AG04449 (cell line): Measurements from ENCODE around the gene NAV2.

ENCODE experiments used
- CTCF ChIA-PET: fragments of 350-600 bp; formaldehyde crosslinking; extraction: SDS; loops from one replicate; lab custom pipeline; 2021; ENCODE audit warnings: antibody characterized with exemption; lab: Yijun Ruan, JAX
- POLR2A ChIA-PET: fragments of 400-600, 350-600 bp; formaldehyde crosslinking; extraction: SDS; loops from one replicate; lab custom pipeline; 2020; ENCODE audit warnings: antibody characterized with exemption, inconsistent platforms; lab: Yijun Ruan, JAX
- DNase-seq: peaks from one replicate; pipeline ENCODE4 v3.0.0-alpha.2; 2010; ENCODE audit warnings: low read depth, low spot score
- H3K4me3 ChIP-seq: 2 replicates; pipeline ENCODE4 v1.5.1; 2011; ENCODE audit warnings: low read depth, mild to moderate bottlenecking, control low read depth, low read length
- CTCF ChIP-seq: IDR thresholded peaks from one replicate; pipeline ENCODE4 v1.5.1; 2011; ENCODE audit warnings: mild to moderate bottlenecking, moderate library complexity, low read length, control low read depth, inconsistent platforms; ENCODE audit not compliant: insufficient read depth; ENCODE audit errors: missing control alignments

Gene NAV2

DNA sequence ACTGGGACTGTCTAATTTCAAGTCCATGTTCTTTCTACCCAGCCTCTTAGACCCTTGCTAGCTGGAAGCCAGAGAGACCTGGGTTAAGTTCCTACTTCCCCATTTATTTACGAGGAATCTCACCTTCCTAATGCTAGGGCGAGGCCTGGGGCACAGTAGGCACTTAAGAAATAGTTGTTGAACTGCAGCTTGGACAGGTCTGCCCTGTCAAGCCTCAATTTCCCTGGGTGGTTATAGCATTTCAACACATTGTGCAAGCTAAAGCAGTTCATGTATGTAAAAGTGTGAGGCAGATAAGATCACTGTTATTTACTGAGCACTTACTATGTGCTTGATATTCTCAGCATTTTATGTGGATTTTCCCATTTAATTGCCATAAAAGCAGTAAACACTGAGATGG is 12.1 kb downstream of the NAV2 start:
- TF ChIP-seq CTCF = no peak
- no peak for DNase-seq
- H3K4me3 ChIP-seq = no peak overlapping the region
- ChIA-PET CTCF (interaction anchor here (0.9 to 16.8 kb wide), 5 partner anchors 11 to 165 kb away, joined by 3 to 150 read pairs (median 22); partner anchors contain the start of gene NAV2), POLR2A (interaction anchor here (1.5 kb wide), 1 partner anchor 10 kb away, joined by 6 read pairs; no protein-coding TSS in a partner anchor)

DNA sequence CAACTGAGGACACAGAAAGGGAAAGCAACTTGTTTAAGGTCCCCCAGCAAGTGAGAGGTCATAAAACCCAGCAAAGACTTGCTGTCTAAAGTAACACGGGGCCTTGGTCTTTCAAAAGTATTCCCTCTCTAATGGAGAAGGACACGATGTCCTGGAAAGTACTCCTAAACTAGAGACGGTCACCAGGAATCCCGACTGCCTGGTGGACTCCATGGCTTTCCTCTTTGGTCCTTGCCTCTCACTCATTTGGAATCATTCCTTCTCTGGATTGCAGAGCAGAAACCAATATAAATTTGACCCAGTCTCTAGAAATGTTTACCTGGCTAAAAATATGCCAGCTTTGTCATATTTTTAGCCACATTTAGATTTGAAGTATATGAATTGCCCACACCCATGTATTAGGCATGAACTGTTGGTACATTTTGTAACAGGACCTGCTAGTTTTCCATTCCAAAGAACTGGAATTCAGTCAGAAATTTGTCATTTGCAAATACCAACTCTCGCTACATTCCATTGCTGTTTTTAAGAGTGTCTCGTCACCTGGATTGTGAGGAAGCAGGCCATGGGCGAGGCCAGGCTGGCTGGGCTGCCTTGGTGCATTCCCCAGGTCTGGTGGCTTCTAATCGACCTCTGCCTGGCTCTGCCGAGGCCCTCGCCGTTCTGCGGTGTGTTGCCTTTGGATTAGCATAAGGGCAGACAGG is 12.9 kb downstream of the NAV2 start:
- POLR2A ChIA-PET = no interaction called here
- CTCF ChIA-PET = interaction anchor here (0.9 to 16.8 kb wide), 5 partner anchors 11 to 166 kb away, joined by 3 to 150 read pairs (median 22); no protein-coding TSS in a partner anchor
- TF ChIP-seq CTCF = no peak
- no peak overlapping the region for H3K4me3 ChIP-seq
- DNase-seq = no peak

GRCh38 chr11:19727246-19727645 is 14.6 kb downstream of the NAV2 start:
- no peak for TF ChIP-seq CTCF
- no peak for DNase-seq
- POLR2A ChIA-PET = no interaction called here
- H3K4me3 ChIP-seq = no peak overlapping the region
- CTCF ChIA-PET = interaction anchor here (0.8 to 16.8 kb wide), 8 partner anchors 9 to 179 kb away, joined by 3 to 683 read pairs (median 4); no protein-coding TSS in a partner anchor

DNA sequence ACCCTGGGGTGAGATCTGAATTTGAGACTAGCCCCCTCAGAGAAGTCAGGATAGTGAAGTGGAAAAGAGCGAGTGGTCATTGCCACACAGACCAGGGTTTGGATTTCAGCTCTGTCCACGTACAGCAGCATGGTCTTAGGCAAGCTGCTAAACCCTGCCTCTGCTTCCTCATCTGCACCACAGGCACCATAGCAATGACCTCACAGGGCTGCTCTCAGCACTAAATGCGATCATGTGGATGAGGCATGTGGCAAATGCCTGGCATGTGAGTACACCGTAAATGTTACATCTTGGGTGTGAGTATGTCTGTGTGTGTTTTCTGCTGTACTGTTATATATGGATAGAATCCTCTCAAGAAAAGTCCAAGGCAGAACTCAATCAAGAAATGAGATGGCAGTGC is 15.8 kb downstream of the NAV2 start:
- POLR2A ChIA-PET = no interaction called here
- CTCF ChIA-PET = interaction anchor here (1.0 to 16.8 kb wide), 9 partner anchors 8 to 658 kb away, joined by 3 to 683 read pairs (median 4); no protein-coding TSS in a partner anchor

GRCh38 chr11:19729141-19729540 is 16.5 kb downstream of the NAV2 start:
- POLR2A ChIA-PET = no interaction called here

More for the DNA sequence above, 15.8 kb downstream of the NAV2 start:
- peak; percentile 59 for DNase-seq
- H3K4me3 ChIP-seq = no peak overlapping the region
- TF ChIP-seq CTCF = no peak

More at GRCh38 chr11:19729141-19729540, 16.5 kb downstream of the NAV2 start:
- no peak for DNase-seq
- H3K4me3 ChIP-seq = no peak overlapping the region
- TF ChIP-seq CTCF = no peak
- CTCF ChIA-PET = interaction anchor here (0.6 to 16.8 kb wide), 9 partner anchors 7 to 658 kb away, joined by 3 to 683 read pairs (median 5); no protein-coding TSS in a partner anchor
